Activated CD8-positive, alpha-beta memory T cell treated with anti-CD3 and anti-CD28 coated beads, Interleukin-2, amount 50 U/mL, for 1 hour (primary cell): ENCODE data around the gene ZNF79.

Source experiments
- DNase-seq: peaks from one replicate; pipeline ENCODE4 v3.0.0-alpha.2; 2020; ENCODE audit errors: extremely low read depth

The ZNF79 gene

DNA sequence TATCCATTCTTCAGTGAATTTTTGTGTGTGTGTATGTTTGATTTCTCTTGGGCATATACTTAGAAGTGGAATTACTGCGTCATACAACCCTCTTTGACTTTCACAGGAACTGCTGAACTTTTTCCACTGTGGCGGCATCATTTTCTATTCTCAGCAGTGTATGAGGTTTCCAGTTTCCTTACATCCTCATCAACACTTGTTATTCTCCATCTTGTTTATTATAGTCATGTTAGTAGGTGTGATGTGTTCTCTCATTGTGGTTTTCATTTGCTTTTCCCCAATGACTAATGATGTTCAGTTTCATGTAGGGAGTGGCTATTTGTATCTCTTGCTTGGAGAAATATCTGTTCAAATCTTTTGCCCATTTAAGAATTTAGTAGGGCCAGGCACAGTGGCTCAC lies 2.6 kb downstream of the ZNF79 start:
- DNase-seq, result no peak

DNA sequence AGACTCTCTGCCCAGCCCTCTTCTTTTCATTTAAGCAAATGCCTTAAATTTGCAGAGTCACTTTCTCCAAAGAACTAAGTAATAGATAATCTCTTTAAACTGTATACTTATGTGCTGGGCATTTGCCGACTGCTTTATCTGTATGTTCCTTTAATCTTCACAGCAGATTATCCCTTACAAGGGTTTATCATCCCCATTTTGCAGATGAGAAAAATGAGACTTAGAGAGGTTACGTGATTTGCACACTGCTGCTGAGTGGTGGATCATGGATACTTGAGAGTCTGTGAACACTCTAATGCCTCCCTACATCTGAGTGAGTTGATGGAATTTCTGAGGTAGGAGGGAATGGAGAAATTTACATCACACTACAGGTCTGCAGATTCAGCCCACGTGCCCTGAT lies 4.2 kb downstream of the ZNF79 start:
- DNase-seq, result no peak

DNA sequence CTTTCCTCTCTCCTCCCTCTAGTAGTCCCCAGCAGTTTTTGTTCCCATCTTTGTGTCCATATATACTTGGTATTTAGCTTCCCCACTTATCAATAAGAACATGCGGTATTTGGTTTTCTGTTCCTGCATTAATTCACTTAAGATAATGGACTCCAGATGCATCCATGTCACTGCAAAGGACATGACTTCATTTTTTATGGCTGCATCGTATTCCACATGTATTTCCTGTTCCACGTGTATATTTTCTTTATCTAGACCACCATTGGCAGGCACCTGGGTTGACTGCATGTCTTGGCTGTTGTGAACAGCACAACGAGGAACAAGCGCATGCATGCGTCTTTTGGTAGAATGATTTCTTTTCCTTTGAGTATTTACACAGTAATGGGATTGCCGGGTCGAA lies 6.2 kb downstream of the ZNF79 start:
- DNase-seq, result no peak

DNA sequence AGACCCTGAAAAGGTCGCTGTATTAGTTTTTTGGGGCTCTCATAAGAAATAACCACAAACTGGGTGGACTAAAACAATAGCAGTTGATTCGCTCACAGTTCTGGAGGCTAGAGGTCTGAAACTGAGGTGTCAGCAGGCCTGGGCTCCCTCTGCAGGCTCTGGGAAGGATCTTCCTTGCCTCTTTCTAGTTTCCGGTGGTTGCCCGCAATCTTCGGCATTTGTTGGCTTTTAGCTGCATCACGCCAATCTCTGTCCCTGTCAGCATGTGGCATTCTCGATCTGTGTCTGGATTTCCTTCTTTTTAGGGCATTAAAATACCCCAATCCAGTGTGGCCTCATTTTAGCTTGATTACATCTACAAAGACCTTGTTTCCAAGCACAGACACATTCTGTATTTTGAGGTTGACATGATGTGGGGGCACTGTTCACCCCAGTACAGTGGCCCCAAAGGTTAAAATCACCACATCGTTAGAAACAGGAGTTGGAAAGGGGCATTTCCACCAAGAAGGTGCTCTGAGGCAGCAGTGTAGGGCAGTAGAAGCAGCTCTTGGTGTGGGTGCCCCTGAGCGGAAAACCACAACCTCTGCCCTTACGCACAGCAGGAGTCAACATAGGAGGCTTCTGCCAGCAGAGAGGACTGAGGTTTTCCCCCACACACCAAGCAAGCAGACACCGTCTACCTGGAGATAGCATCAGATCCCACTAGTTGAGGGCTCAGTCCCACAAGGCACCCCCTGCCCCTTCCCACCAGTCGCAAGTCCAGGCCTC lies 13.5 kb downstream of the ZNF79 start:
- no peak for DNase-seq

DNA sequence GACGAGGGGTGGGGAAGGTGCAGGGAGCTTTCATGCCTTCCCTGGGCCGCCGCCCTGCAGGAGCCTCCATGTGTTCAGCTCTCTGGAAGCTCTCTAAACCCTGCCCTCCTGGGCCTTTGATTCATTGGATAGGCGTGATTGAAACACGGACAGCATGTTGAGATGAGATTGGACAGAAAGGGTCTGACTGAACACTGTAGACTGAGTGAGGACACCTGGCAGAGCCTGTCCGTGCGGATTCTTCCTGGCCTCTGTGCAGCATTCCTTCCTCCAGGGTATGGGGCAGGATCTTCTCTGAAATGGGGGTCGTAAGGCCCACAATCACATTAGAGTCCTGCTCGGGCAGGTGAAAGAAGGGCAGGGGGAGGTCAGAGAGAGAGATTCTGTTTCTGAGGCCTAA lies 14.2 kb downstream of the ZNF79 start:
- no peak for DNase-seq

DNA sequence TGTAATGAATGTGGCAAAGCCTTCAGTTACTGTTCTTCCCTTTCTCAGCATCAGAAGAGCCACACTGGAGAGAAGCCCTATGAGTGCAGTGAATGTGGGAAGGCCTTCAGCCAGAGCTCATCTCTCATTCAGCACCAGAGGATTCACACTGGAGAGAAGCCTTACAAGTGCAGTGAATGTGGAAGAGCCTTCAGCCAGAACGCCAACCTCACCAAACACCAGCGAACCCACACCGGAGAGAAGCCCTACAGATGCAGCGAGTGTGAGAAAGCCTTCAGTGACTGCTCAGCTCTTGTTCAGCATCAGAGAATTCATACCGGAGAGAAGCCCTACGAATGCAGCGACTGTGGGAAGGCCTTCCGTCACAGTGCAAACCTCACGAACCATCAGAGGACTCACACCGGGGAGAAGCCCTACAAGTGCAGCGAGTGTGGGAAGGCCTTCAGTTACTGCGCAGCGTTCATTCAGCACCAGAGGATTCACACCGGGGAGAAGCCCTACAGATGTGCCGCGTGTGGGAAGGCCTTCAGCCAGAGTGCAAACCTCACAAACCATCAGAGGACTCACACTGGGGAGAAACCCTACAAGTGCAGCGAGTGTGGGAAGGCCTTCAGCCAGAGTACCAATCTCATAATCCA lies 20.2 kb downstream of the ZNF79 start:
- no peak for DNase-seq

DNA sequence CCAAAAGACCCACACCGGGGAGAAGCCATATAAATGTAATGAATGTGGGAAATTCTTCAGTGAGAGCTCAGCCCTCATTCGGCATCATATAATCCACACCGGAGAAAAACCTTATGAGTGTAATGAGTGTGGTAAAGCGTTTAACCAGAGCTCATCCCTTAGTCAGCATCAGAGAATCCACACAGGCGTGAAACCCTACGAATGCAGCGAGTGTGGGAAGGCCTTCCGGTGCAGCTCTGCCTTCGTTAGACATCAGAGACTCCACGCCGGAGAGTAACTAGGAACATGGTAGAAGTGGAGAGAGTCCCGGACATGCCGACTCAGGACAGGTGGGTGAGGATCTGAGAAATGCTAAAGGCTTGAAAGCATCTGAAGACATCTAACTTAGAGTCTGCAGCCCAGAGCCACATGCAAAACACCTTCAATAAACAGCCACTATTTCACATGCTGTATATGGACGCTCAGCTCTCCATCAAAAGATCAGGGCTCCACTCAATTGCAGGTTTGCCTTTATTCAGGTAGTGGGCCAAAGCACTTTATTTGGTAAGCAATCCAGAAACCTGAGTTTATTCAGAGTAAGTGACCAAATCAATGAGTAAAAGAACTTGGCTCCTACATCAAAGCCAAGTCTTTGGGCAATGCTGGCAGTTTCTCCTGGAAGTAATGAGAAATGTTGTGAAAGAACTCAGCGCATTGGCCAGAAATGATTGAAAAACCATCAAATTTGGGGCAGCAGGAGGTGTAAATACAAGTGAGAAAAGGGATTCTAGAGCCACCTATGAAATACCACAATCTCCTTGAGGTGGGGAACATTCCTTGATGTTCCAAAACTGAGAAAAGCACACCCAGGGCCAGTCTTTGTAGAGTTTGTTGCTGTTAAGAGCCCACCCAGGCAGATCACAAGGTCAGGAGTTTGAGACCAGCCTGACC lies 21.0 kb downstream of the ZNF79 start:
- DNase-seq, result no peak

DNA sequence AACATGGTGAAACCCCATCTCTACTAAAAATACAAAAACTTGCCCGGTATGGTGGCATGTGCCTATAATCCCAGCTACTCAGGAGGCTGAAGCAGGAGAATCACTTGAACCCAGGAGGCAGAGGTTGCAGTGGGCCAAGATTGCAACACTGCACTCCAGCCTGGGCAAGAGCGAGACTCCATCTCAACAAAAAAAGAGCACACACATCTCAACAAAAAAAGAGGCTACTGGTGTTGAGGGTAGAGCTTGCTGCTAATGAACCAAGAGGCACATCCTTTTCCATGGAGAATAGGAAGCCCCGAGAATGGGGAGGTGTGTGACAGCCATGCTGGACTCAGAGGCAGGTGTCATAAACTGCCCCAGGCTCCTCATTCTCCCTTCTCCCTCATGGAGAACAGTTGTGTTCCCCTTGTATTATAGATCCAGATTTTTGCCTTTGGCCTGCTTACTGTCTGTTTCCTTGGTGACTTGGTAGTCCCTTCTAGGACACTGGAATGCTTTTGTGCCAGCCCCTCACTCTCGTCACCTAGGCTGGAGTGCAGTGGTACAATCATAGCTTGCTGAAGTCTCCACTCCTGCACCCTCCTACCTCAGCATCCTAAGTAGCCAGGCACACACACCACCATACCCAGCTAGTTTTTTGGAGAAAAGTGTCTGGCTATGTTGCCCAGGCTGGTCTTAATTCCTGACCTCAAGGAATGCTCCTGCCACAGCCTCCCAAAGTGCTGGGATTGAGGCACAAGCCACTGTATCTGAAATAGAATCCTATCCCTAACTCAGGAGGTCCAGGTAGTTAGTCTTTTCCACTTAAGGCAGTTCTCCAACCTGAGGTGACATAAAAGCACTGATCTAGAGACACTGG lies 21.9 kb downstream of the ZNF79 start:
- no peak for DNase-seq

DNA sequence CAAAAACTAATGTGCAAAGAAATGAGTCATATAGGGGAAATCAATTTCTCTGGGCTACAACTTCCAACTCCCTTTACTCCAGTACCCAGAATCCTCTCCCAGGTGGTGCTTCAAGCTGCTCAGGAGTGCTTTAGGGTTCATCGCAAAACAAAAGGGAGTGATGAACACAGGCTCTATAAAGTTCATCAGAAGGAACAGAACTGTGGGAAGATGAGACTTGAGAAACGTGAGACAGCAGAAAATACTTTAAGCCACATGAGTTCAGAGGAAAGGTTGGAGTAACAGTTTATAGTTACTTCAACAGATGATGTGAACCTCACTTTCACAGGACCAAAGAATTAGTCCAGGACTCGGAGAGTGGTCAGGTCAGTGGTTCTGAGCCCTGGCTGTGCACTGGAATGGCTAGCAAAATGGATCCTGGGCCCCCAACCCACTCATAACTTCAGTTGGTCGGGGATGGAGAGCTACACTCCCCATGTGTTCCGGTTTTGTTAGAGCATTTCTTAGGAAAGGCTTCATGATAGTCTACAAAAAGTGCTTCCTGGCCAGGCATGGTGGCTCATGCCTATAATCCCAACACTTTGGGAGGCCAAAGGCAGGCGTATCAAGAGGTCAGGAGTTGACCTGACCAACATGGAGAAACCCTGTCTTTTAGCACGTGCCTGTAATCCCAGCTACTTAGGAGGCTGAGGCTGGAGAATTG lies 22.7 kb downstream of the ZNF79 start:
- DNase-seq, result no peak

DNA sequence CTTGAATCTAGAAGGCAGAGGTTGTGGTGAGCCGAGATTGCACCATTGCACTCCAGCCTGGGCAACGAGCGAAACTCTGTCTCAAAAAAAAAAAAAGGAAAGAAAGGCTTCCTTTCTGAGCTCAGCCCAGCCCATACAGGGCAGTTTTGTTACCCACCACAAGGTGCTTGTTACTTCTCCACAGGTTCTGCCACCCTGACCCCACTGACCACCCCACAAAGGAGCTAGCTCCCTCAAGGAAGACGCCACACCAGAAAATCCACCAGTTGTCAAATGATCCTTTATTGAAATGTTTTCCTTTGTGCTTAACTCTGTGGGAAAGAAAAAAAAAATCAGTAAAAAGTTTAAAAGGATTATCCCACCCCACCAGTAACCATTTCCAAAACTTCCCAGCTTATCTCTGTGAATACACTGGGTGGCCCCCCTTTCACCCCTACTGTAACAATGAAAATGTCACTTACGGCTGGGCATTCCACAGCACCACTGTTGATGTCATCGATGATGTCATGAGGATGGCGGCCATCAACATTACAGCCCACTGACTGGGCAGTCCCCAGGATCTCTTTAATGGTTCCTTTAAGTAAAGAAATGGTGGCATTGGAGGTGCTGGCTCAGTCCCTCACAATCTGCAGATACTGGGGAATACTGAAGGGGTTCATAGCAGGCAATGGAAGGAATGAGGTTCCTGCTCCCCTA lies 23.4 kb downstream of the ZNF79 start:
- DNase-seq, result no peak

DNA sequence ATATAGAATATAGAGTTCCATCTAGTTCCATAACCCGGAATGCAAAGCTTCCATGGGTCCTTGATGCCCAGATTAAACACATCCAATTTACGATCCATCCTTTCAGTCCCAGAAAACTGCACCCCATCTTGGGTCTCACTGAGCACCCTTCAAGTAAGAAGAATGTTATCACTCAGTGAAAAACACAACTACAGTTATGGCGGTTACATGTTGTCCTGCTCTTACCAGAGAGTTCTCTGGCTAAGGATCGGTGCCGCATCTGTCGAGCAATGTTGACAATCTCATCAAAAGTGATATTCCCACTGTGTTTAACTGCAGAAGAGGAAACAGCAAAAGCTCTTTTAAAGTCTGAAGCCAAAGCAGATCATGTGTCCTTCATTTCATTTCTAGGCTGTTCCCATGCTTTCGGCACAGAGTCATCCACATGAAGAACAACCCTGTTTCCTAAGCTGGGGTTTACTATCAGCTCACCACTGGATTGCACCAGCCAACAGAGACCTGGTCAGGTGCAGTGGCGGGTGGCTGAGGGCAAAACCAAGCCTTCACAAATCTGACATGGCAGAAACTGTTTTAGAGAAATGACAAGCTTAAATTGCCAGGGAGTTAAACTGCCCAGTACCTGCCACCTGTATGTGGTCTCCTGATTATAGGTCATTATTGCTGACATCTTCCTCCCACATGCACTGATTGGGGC lies 24.1 kb downstream of the ZNF79 start:
- DNase-seq, result no peak

DNA sequence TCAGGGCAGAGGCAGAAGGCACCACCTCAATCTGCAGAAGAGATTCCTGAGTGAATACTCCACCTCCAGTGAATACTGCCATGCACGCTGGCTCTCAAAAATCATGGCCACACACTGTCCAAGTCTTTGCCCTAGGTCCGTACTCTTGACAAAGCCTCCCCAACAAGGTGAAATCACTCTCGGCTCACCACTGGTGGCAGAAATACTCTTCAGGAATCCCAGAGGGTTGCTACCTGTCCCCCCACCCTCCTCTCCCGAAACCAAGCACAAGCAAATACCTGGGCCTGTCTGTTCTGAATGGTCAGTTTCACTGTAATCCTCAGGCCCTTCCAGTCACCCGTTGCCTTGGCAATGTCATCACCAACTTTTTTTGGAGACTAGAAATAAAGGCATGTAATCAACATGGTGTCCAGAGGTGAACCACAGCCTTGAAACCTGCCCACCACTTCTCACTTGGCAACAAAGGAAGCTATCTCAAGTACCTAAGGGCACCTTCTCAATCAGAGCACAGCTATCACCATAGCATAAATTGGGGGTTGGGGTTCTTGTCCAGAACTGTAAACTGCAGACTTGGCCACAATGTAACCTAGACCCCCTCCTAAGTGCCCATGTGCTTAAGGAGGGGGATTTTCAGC lies 25.3 kb downstream of the ZNF79 start:
- DNase-seq, result no peak

DNA sequence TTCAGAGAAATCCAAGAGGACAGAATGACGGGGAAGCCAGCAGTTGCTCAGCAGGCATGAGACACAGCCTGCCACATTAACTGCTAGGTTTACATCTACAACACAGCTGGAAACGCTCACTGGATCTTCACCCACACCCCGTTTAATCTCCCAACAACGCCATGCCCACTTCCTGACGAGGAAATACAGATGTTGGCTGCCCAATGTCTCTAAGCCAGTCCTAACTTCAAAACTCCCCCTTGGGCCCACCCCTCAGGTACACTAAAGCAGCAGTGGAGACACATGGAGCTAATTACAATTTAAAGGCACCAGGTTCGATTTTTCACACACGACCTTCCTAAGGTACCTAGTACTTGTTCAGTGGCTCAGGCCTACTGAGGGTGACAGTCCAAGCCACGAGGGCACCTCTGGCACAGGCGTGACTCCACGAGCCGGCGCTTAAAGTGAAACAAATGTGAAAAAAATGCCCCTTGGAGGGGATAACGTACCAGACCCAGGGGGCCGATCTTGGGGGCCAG lies 26.1 kb downstream of the ZNF79 start:
- no peak for DNase-seq

DNA sequence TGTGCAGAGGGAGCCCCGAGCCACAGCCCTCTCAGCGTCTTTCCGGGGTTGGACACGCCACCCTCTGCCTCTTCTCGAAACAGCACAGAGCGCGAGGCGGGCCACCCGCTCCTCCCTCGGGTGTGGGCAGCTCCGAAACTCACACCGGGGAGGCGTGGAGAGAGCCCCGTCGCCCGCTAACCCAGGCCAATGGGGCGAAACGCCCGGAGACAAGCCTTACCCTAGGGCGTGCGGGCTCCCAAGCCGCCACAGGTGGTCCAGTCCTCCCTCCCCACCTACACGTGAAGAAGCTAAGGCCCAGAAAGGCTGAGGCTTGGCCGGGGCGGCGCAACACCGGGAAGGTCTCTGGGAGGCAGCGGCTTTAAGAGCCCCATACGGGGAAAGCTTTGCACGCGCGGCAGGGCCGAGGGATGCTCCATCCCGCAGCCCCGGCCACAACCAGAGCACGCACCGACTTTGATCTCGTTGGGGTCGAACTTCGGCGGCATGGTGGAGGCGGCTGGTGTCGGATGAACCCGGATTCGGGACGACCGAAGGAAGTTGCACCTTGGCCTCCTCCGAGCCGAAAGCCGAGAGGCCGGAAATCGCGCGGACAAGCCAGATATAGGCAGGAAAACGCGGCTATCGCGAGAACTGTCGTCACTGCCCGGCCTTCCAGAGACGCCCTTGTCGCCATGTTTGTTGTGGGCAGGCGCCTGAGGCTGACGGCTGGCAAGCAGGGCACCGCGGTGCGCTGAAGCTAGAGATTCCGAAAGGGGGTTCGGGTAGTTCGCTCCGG lies 26.8 kb downstream of the ZNF79 start, which contains the start of the genes LRSAM1 and RPL12:
Gene LRSAM1 (plus strand): TSS at position 681 of the 778 bp plus-strand sequence. CDS start 3,018 bp downstream, outside the sequence.
Gene RPL12 (minus strand): TSS at position 577 of the 778 bp plus-strand sequence. CDS start 89 bp downstream, at position 488.
- peak; percentile 98 for DNase-seq

DNA sequence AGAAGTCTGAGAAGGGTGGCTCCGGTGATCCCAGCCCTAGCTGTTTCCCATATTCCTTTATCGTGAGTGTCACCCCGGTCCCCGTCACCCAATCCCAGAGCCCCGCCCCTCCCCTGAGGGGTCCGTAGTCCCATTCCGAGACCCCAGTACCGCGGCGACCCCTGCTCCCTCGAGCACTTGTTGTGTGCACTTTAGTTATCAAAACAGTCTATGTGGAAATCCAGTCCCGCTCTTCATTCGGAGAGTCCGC lies 27.4 kb downstream of the ZNF79 start:
- DNase-seq, result no peak

DNA sequence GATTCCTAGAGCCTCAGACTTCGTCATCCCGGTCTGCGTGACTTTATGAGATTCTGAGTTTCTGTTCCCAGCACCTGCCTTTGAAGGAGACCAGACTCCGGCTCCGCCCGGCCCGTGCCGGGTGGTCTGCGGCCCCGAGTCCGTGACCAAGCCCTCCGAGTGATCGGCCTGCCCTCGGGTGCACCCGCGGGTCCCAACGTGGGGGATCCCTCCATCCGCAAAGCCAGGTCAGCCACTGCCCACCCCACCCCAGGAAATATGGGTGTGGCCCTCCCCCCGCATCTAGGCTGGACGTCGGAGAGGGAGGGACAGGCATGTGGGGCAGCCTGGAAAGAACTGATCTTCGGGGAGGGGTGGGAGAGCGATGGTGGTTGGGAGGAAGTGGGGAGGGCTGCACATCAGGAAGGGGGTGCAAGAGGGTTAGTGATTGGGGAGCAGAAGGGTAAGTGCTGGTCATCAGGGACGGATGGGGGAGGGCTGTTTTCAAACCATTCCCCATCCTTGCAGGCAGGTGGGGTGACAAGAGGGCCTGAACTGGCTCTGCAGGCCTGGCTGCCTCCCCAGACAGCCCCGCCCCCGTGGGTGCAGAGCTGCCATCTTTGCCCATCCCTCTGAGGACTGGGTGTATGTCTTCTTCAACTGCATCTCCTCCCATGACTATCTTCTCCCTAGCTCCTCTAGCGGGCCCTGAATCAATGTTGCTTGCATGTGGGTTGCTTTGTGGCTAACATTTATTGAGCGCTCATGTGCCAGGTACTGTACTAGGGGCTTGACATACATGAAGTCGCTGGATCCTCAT lies 27.9 kb downstream of the ZNF79 start:
- DNase-seq, result no peak

DNA sequence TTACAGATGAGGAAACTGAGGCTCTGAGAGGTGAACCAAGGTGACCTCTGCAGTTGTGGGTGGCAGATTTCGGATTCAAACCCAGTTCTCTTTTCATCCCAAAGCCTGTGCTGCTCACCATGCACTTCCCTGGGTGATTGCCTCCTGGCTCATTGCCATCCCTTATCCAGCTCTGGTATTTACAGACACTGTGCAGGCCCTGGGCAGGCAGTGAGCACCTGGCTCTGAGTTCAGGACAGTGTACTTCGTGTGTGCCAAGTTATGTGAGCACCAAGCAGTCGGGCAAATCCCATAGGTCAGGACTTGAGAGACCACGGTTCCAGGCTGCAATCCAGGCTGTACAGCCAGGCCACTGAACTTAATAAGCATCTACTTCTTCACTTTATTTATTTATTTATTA lies 28.5 kb downstream of the ZNF79 start:
- DNase-seq, result no peak
